HepG2 (cell line): Measurements from ENCODE around the gene ADAMTS2. TPM values are rescaled to one million over a fixed set of nuclear protein-coding genes. Genes with fewer than 3 reads are reported as not detected.

Experiments
- ATAC-seq: fragments of 200-7000 bp; cut with Tn5 transposase; 3 replicates; pipeline ENCODE4 v1.9.1; 2020; ENCODE audit warnings: mild to moderate bottlenecking, moderate library complexity
- BruUV-seq: library from RNA; stranded (reverse); fragments of 400-500 nt; replicated peaks from 2 replicates; lab custom pipeline; 2021; lab: Mats Ljungman, UMichigan
- CTCF ChIA-PET: fragments of 300-600 bp; formaldehyde crosslinking; extraction: SDS; loops from one replicate; lab custom pipeline; 2021; ENCODE audit warnings: low total read pairs, inconsistent platforms, low intra/inter-chr PET ratio; lab: Yijun Ruan, JAX
- POLR2A ChIA-PET: fragments of 350-600 bp; sonication (Branson Sonifier 250); formaldehyde crosslinking; loops from one replicate; lab custom pipeline; 2020; ENCODE audit warnings: antibody characterized with exemption, inconsistent platforms; lab: Yijun Ruan, JAX
- DNase-seq: peaks from one replicate; pipeline ENCODE4 v3.0.0-alpha.2; 2015; ENCODE audit warnings: low spot score
- FAIRE-seq: peaks from 3 replicates; lab custom pipeline; 2011; peaks lifted over from hg19 to GRCh38; lab: Jason Lieb, UNC
- H2AFZ ChIP-seq: one replicate; pipeline ENCODE4 v1.6.1; 2011; ENCODE audit warnings: low read length, inconsistent platforms
- H3K27ac ChIP-seq: fragments of 300-600 bp; 3 replicates; pipeline ENCODE4 v1.8.0; 2011; ENCODE audit warnings: mixed run types, mild to moderate bottlenecking, mixed read lengths, low read length, inconsistent platforms; ENCODE audit not compliant: insufficient read depth; ENCODE audit errors: extremely low read length
- H3K27me3 ChIP-seq, 2 experiments: fragments of 200-600 bp in 1 of 2; 2 replicates in 1 of 2; 3 replicates in 1 of 2; pipeline versions ENCODE4 v1.6.0 to v1.8.0; 2011; ENCODE audit warnings: low read length in 2 of 2, mild to moderate bottlenecking in 2 of 2, moderate library complexity in 2 of 2, inconsistent platforms in 1 of 2; ENCODE audit not compliant: insufficient read depth in 2 of 2, control insufficient read depth in 1 of 2
- H3K36me3 ChIP-seq, 2 experiments: fragments of 200-600 bp in 1 of 2; replicated peaks in 1 of 2; 2 replicates in 1 of 2; 3 replicates in 1 of 2; pipeline versions ENCODE4 v1.5.1 to v1.8.0; 2011; ENCODE audit warnings: low read length in 2 of 2, inconsistent platforms in 1 of 2; ENCODE audit not compliant: insufficient read depth in 2 of 2, control insufficient read depth in 1 of 2
- H3K4me1 ChIP-seq: 2 replicates; pipeline ENCODE4 v1.5.1; 2012; ENCODE audit warnings: low read length, inconsistent platforms; ENCODE audit not compliant: insufficient read depth
- H3K4me2 ChIP-seq: 2 replicates; pipeline ENCODE4 v1.6.0; 2011; ENCODE audit warnings: low read depth, low read length, inconsistent platforms
- H3K4me3 ChIP-seq, 3 experiments: fragments of 200-600 bp in 1 of 3; sonication (generic), shearing (Covaris generic) in 1 of 3; replicated peaks in 1 of 3; 2 replicates each; pipeline ENCODE4 v1.5.1; 2011 to 2016; ENCODE audit warnings: low read length in 3 of 3, inconsistent platforms in 2 of 3, low read depth in 2 of 3, mild to moderate bottlenecking in 2 of 3, control low read depth in 1 of 3, mixed read lengths in 1 of 3; ENCODE audit not compliant: insufficient read depth in 1 of 3
- H3K79me2 ChIP-seq: one replicate; pipeline ENCODE4 v1.6.1; 2011; ENCODE audit warnings: low read length, inconsistent platforms; ENCODE audit not compliant: insufficient read depth
- H3K9ac ChIP-seq: 2 replicates; pipeline ENCODE4 v1.6.0; 2011; ENCODE audit warnings: mild to moderate bottlenecking, low read depth, low read length, inconsistent platforms; ENCODE audit not compliant: insufficient read depth
- H3K9me3 ChIP-seq: 2 replicates; pipeline ENCODE4 v1.5.1; 2012; ENCODE audit warnings: mild to moderate bottlenecking, low read length
- H4K20me1 ChIP-seq: 2 replicates; pipeline ENCODE4 v1.6.0; 2011; ENCODE audit warnings: inconsistent platforms, mild to moderate bottlenecking, low read length, moderate library complexity; ENCODE audit not compliant: insufficient read depth
- ARNTL ChIP-seq: sonication (generic); formaldehyde crosslinking; IDR thresholded peaks from 2 replicates; pipeline ENCODE4 v1.4.0; 2020; ENCODE audit warnings: mild to moderate bottlenecking, missing genetic modification reagents
- ETV6 ChIP-seq: sonication (generic); formaldehyde crosslinking; conservative IDR thresholded peaks from 2 replicates; pipeline ENCODE4 v1.4.0; 2020; ENCODE audit warnings: missing genetic modification reagents
- RFX5 ChIP-seq: IDR thresholded peaks from 2 replicates; pipeline ENCODE4 v1.6.1; 2011; ENCODE audit warnings: low read depth, low read length, improper control_type of control experiment
- TRIM22 ChIP-seq: fragments of 450-650 bp; IDR thresholded peaks from 2 replicates; pipeline ENCODE4 v1.6.1; 2017
- ZIK1 ChIP-seq: sonication (generic); formaldehyde crosslinking; IDR thresholded peaks from 2 replicates; pipeline ENCODE4 v1.5.0; 2020; ENCODE audit warnings: mild to moderate bottlenecking, low read depth, missing genetic modification reagents, borderline replicate concordance
- ZNF138 ChIP-seq: sonication (generic); formaldehyde crosslinking; IDR thresholded peaks from 2 replicates; pipeline ENCODE4 v1.5.0; 2020; ENCODE audit warnings: mild to moderate bottlenecking, low read depth, missing genetic modification reagents
- ZNF570 ChIP-seq: sonication (generic); formaldehyde crosslinking; IDR thresholded peaks from 2 replicates; pipeline ENCODE4 v1.4.0; 2020; ENCODE audit warnings: mild to moderate bottlenecking, missing genetic modification reagents, borderline replicate concordance
- ZSCAN30 ChIP-seq: sonication (generic); formaldehyde crosslinking; IDR thresholded peaks from 2 replicates; pipeline ENCODE4 v1.5.0; 2020; ENCODE audit warnings: mild to moderate bottlenecking, missing genetic modification reagents
- WGBS: methylation state at CpG from one replicate; pipeline ENCODE4 v1.1.6; 2017; ENCODE audit warnings: low lambda C conversion rate; 5-methylcytosine and 5-hydroxymethylcytosine counted together
- in situ Hi-C: cut with HindIII; loops from 2 replicates; pipeline ENCODE4 v1.10.0; 2017; ENCODE audit warnings: low pct_unique_long_range_greater_than_20kb; ENCODE audit not compliant: extremely low pct_ligation_motif_present
- intact Hi-C: fragments of 100-400 bp; cut with micrococcal nuclease; formaldehyde crosslinking; loops from one replicate; pipeline ENCODE4 v1.10.0; 2022; ENCODE audit not compliant: unreplicated experiment
- polyA plus RNA-seq, 8 experiments: library from polyadenylated mRNA; depleted of rRNA in 3 of 8; stranded (reverse) in 7 of 8; unstranded in 1 of 8; fragments of >200 nt; fragmentation: Illumina TruSeq in 4 of 8; extraction: Trizol in 4 of 8; gene quantifications; 2 replicates each; pipeline versions ENCODE4 v1.2.1 to v1.2.3, GENCODE V29; 2011 to 2016; ENCODE audit warnings: low read depth in 4 of 8, missing spikeins in 1 of 8, mixed read lengths in 1 of 8; ENCODE audit not compliant: insufficient read depth in 1 of 8
- total RNA-seq, 5 experiments: library from RNA; depleted of rRNA; stranded (reverse); fragments of >200 nt; fragmentation: Illumina TruSeq; extraction: Trizol; gene quantifications; 2 replicates each; pipeline ENCODE4 v1.2.3, GENCODE V29; 2016; ENCODE audit warnings: low read depth in 1 of 5

The ADAMTS2 gene
- total and polyA plus RNA-seq, 2 of the 13 experiments (the other 11 are each of a cell fraction or from before 2014, with no cell fraction given), result 0.24 to 3.5 TPM

- H3K79me2 ChIP-seq, result no peaks in the 10 kb centered on the region
- H3K4me3 ChIP-seq, result no peak overlapping the region
- FAIRE-seq (no peak), DNase-seq (no peak), ATAC-seq (no peak)
- no peak overlapping the region for H3K27ac ChIP-seq
- BruUV-seq, result no TSS peak
- no peaks in the 10 kb centered on the region for H3K9me3 ChIP-seq
- H3K9ac ChIP-seq, result no peak overlapping the region
- in situ Hi-C loops, result no loop called here
- no peaks in the 10 kb centered on the region for H3K4me1 ChIP-seq
- H2AFZ ChIP-seq, result no peak overlapping the region
- H3K36me3 ChIP-seq, result no peaks in the 10 kb centered on the region; a peak in 1 of 5 replicates
- WGBS, result 54% methylated on average over 4 of the region's 10 CpGs
- ChIA-PET POLR2A (no interaction called here), CTCF (no interaction called here)
- H3K4me2 ChIP-seq, result no peak overlapping the region
- no peaks in the 10 kb centered on the region for H4K20me1 ChIP-seq
- intact Hi-C loops, result no loop called here
- H3K27me3 ChIP-seq, result peaks cover 0 to 45% of the 10 kb centered on the region in 2 experiments; a peak in 4 of 5 replicates
- TF ChIP-seq TRIM22 (no peak), ZSCAN30 (CRISPR knock-in tag) (no peak)
These were observed 48.2 kb downstream of the ADAMTS2 start for GRCh38 chr5:179297026-179297425.

- Histone ChIP-seq H3K4me3 (no peak overlapping the region), H4K20me1 (no peaks in the 10 kb centered on the region), H3K79me2 (no peaks in the 10 kb centered on the region), H3K9ac (no peak overlapping the region), H3K36me3 (no peaks in the 10 kb centered on the region; a peak in 1 of 5 replicates), H3K9me3 (no peaks in the 10 kb centered on the region), H3K4me1 (no peaks in the 10 kb centered on the region), H3K27me3 (peaks cover 0 to 49% of the 10 kb centered on the region in 2 experiments; a peak in 4 of 5 replicates), H2AFZ (no peak overlapping the region), H3K27ac (no peak overlapping the region), H3K4me2 (no peak overlapping the region)
- ATAC-seq (no peak), FAIRE-seq (no peak), DNase-seq (no peak)
- 44% methylated on average over 22 of the region's 22 CpGs for whole genome bisulfite sequencing
- POLR2A ChIA-PET, result no interaction called here
- intact Hi-C loops, result no loop called here
- TF ChIP-seq ZNF138, result no peak
- TF ChIP-seq ARNTL (CRISPR knock-in tag), result no peak
- TF ChIP-seq RFX5, result no peak
- no peak for TF ChIP-seq ETV6 (CRISPR knock-in tag)
- no peak for TF ChIP-seq ZNF570 (CRISPR knock-in tag)
- no peak for TF ChIP-seq ZIK1
- CTCF ChIA-PET, result no interaction called here
- no TSS peak for BruUV-seq
- in situ Hi-C loops, result no loop called here
These were observed 49.0 kb downstream of the ADAMTS2 start for GRCh38 chr5:179296150-179296821.
